KMS-11 (cell line): ENCODE data around the gene BCAT1.

Source experiments
- H2AFZ ChIP-seq: fragments of 200-600 bp; sonication (generic); 2 replicates; pipeline ENCODE4 v1.6.1; 2016; ENCODE audit warnings: antibody characterized with exemption, mixed run types, low read depth
- H3K27ac ChIP-seq: fragments of 200-600 bp; sonication (generic); 2 replicates; pipeline ENCODE4 v1.6.1; 2016; ENCODE audit warnings: mild to moderate bottlenecking, mixed run types
- H3K27me3 ChIP-seq: fragments of 200-600 bp; sonication (generic); 2 replicates; pipeline ENCODE4 v1.6.1; 2017; ENCODE audit warnings: mild to moderate bottlenecking, low read depth, mixed run types, moderate library complexity; ENCODE audit not compliant: insufficient read depth
- H3K36me3 ChIP-seq: fragments of 200-600 bp; sonication (generic); 2 replicates; pipeline ENCODE4 v1.6.1; 2017; ENCODE audit warnings: mild to moderate bottlenecking, mixed run types; ENCODE audit not compliant: insufficient read depth
- H3K4me1 ChIP-seq: fragments of 200-600 bp; sonication (generic); 2 replicates; pipeline ENCODE4 v1.6.1; 2016; ENCODE audit warnings: mild to moderate bottlenecking, low read depth, mixed run types; ENCODE audit not compliant: poor library complexity, severe bottlenecking
- H3K4me2 ChIP-seq: fragments of 200-600 bp; sonication (generic); 2 replicates; pipeline ENCODE4 v1.7.0; 2016; ENCODE audit warnings: mild to moderate bottlenecking, mixed run types
- H3K4me3 ChIP-seq: fragments of 200-600 bp; sonication (generic); IDR thresholded peaks from 2 replicates; pipeline ENCODE4 v1.6.1; 2017; ENCODE audit warnings: low read depth, low read length, mixed read lengths; ENCODE audit not compliant: insufficient read depth
- H3K79me2 ChIP-seq: fragments of 200-600 bp; sonication (generic); 2 replicates; pipeline ENCODE4 v1.6.1; 2016; ENCODE audit warnings: low read depth, mixed run types; ENCODE audit not compliant: insufficient read depth
- H3K9ac ChIP-seq: fragments of 200-600 bp; sonication (generic); 2 replicates; pipeline ENCODE4 v1.6.1; 2016; ENCODE audit warnings: mild to moderate bottlenecking, mixed run types
- H4K20me1 ChIP-seq: fragments of 200-600 bp; sonication (generic); 2 replicates; pipeline ENCODE4 v1.6.1; 2016; ENCODE audit warnings: mild to moderate bottlenecking, mixed run types; ENCODE audit not compliant: insufficient read depth
- CTCF ChIP-seq: fragments of 200-600 bp; sonication (generic); conservative IDR thresholded peaks from 2 replicates; pipeline ENCODE4 v1.6.1; 2017; ENCODE audit warnings: low read depth, mild to moderate bottlenecking, antibody characterized with exemption, low read length, moderate library complexity, mixed read lengths

Gene BCAT1

GRCh38 chr12:24861766-24862540 lies 86.9 kb downstream of the BCAT1 start:
- no peak overlapping the region for H3K27ac ChIP-seq
- TF ChIP-seq CTCF: no peak
- H3K36me3 ChIP-seq: no peaks in the 10 kb centered on the region
- H3K4me1 ChIP-seq: peaks cover 71% of the 10 kb centered on the region
- H4K20me1 ChIP-seq: no peaks in the 10 kb centered on the region
- H3K4me3 ChIP-seq: no peak overlapping the region
- H2AFZ ChIP-seq: no peak overlapping the region
- no peaks in the 10 kb centered on the region for H3K79me2 ChIP-seq
- H3K9ac ChIP-seq: no peak overlapping the region
- H3K27me3 ChIP-seq: no peaks in the 10 kb centered on the region
- peak overlapping the region; percentile 28 for H3K4me2 ChIP-seq

GRCh38 chr12:24860546-24860945 lies 88.4 kb downstream of the BCAT1 start:
- no peaks in the 10 kb centered on the region for H3K27me3 ChIP-seq
- TF ChIP-seq CTCF: no peak
- H3K79me2 ChIP-seq: no peaks in the 10 kb centered on the region
- H3K4me2 ChIP-seq: no peak overlapping the region
- H3K4me1 ChIP-seq: peaks cover 77% of the 10 kb centered on the region
- no peak overlapping the region for H3K27ac ChIP-seq
- H4K20me1 ChIP-seq: no peaks in the 10 kb centered on the region
- H2AFZ ChIP-seq: no peak overlapping the region
- H3K4me3 ChIP-seq: no peak overlapping the region
- H3K9ac ChIP-seq: no peak overlapping the region
- no peaks in the 10 kb centered on the region for H3K36me3 ChIP-seq

- no peak overlapping the region for H3K27ac ChIP-seq
- peak overlapping the region; percentile 33 for H3K4me2 ChIP-seq
- H3K36me3 ChIP-seq: no peaks in the 10 kb centered on the region
- no peak overlapping the region for H2AFZ ChIP-seq
- no peaks in the 10 kb centered on the region for H3K27me3 ChIP-seq
- no peak overlapping the region for H3K9ac ChIP-seq
- no peaks in the 10 kb centered on the region for H3K79me2 ChIP-seq
- TF ChIP-seq CTCF: no peak
- H3K4me3 ChIP-seq: no peak overlapping the region
- H3K4me1 ChIP-seq: peaks cover 38% of the 10 kb centered on the region
- no peaks in the 10 kb centered on the region for H4K20me1 ChIP-seq
These were observed 92.4 kb downstream of the BCAT1 start for GRCh38 chr12:24856541-24856940.

- no peak overlapping the region for H3K27ac ChIP-seq
- no peak overlapping the region for H2AFZ ChIP-seq
- H3K79me2 ChIP-seq: no peaks in the 10 kb centered on the region
- no peaks in the 10 kb centered on the region for H3K27me3 ChIP-seq
- H3K9ac ChIP-seq: no peak overlapping the region
- no peak overlapping the region for H3K4me2 ChIP-seq
- TF ChIP-seq CTCF: no peak
- no peaks in the 10 kb centered on the region for H4K20me1 ChIP-seq
- no peak overlapping the region for H3K4me3 ChIP-seq
- peaks cover 28% of the 10 kb centered on the region for H3K4me1 ChIP-seq
- H3K36me3 ChIP-seq: no peaks in the 10 kb centered on the region
These were observed 94.0 kb downstream of the BCAT1 start for GRCh38 chr12:24854908-24855307.
